ENCODE data around the gene PPFIBP2.
A peak's percentile ranks its signal among the peaks of the same experiment; 100 is the strongest.

GRCh38 chr11:7690648-7691047 is 176.8 kb downstream of the PPFIBP2 start:
- TF ChIP-seq CTCF (IDR thresholded peaks at IDR 0.05) (peak in 1 of 6 experiments; percentile 39), POLR2A (IDR thresholded peaks at IDR 0.05) (no peak)

All from thyroid gland (tissue), 4 donors.